GM10266 (cell line): ENCODE measurements around the gene RSF1.

Source experiments
- DNase-seq: peaks from one replicate; pipeline ENCODE4 v3.0.0; 2012; ENCODE audit errors: extremely low spot score
- CTCF ChIP-seq: IDR thresholded peaks from 2 replicates; pipeline ENCODE4 v1.5.1; 2012; ENCODE audit warnings: mild to moderate bottlenecking, low read depth; ENCODE audit not compliant: control insufficient read depth, insufficient read depth; ENCODE audit errors: missing control alignments

RSF1 gene

GRCh38 chr11:77771135-77771534 lies 49.4 kb downstream of the RSF1 start:
- no peak for DNase-seq
- TF ChIP-seq CTCF, result no peak

- no peak for TF ChIP-seq CTCF
- no peak for DNase-seq
These were observed 49.9 kb downstream of the RSF1 start for GRCh38 chr11:77770629-77771028.

GRCh38 chr11:77762426-77762825 lies 58.1 kb downstream of the RSF1 start:
- TF ChIP-seq CTCF, result no peak

GRCh38 chr11:77761491-77761890 lies 59.0 kb downstream of the RSF1 start:
- no peak for TF ChIP-seq CTCF
- no peak for DNase-seq

More at GRCh38 chr11:77762426-77762825, 58.1 kb downstream of the RSF1 start:
- no peak for DNase-seq

GRCh38 chr11:77758331-77758730 lies 62.2 kb downstream of the RSF1 start:
- no peak for DNase-seq
- TF ChIP-seq CTCF, result no peak

GRCh38 chr11:77753230-77753629 lies 67.3 kb downstream of the RSF1 start:
- no peak for DNase-seq
- TF ChIP-seq CTCF, result no peak

- no peak for TF ChIP-seq CTCF
- DNase-seq, result no peak
These were observed 68.0 kb downstream of the RSF1 start for GRCh38 chr11:77752516-77752915.
